ENCODE measurements around the gene EREG. TPM values are rescaled to one million over a fixed set of nuclear protein-coding genes. Genes with fewer than 3 reads are reported as not detected.

EREG gene
- total and polyA plus RNA-seq, 9 of the 15 experiments (the other 6 are each of a cell fraction or from before 2014, with no cell fraction given) = 0.97 to 7.3 (median 2.5) TPM

- TF ChIP-seq, protein P1, sequence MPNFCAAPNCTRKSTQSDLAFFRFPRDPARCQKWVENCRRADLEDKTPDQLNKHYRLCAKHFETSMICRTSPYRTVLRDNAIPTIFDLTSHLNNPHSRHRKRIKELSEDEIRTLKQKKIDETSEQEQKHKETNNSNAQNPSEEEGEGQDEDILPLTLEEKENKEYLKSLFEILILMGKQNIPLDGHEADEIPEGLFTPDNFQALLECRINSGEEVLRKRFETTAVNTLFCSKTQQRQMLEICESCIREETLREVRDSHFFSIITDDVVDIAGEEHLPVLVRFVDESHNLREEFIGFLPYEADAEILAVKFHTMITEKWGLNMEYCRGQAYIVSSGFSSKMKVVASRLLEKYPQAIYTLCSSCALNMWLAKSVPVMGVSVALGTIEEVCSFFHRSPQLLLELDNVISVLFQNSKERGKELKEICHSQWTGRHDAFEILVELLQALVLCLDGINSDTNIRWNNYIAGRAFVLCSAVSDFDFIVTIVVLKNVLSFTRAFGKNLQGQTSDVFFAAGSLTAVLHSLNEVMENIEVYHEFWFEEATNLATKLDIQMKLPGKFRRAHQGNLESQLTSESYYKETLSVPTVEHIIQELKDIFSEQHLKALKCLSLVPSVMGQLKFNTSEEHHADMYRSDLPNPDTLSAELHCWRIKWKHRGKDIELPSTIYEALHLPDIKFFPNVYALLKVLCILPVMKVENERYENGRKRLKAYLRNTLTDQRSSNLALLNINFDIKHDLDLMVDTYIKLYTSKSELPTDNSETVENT (CRISPR knock-in tag; IDR thresholded peaks at IDR 0.05) = no peak
- TF ChIP-seq ATF4 (CRISPR knock-in tag; IDR thresholded peaks at IDR 0.05) = no peak
- no peak for TF ChIP-seq IRF2 (CRISPR knock-in tag; IDR thresholded peaks at IDR 0.05)
- TF ChIP-seq HDAC6 (IDR thresholded peaks at IDR 0.05; ENCODE audit: low read depth, low read length) = no peak
- no peak for TF ChIP-seq ZNF778 (CRISPR knock-in tag; IDR thresholded peaks at IDR 0.05)
- TF ChIP-seq, protein P2, sequence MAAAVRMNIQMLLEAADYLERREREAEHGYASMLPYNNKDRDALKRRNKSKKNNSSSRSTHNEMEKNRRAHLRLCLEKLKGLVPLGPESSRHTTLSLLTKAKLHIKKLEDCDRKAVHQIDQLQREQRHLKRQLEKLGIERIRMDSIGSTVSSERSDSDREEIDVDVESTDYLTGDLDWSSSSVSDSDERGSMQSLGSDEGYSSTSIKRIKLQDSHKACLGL (CRISPR knock-in tag; IDR thresholded peaks at IDR 0.05; ENCODE audit: borderline replicate concordance, poor library complexity, severe bottlenecking) = no peak
- TF ChIP-seq, protein P3, sequence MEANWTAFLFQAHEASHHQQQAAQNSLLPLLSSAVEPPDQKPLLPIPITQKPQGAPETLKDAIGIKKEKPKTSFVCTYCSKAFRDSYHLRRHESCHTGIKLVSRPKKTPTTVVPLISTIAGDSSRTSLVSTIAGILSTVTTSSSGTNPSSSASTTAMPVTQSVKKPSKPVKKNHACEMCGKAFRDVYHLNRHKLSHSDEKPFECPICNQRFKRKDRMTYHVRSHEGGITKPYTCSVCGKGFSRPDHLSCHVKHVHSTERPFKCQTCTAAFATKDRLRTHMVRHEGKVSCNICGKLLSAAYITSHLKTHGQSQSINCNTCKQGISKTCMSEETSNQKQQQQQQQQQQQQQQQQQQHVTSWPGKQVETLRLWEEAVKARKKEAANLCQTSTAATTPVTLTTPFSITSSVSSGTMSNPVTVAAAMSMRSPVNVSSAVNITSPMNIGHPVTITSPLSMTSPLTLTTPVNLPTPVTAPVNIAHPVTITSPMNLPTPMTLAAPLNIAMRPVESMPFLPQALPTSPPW (CRISPR knock-in tag; IDR thresholded peaks at IDR 0.05) = peak; percentile 41; the same call in 1 of the 2 replicates
- TF ChIP-seq FIP1L1 (IDR thresholded peaks at IDR 0.05; ENCODE audit: low read depth, low read length, poor library complexity, severe bottlenecking) = no peak
- no peak for TF ChIP-seq NFRKB (IDR thresholded peaks at IDR 0.05; ENCODE audit: low read depth)
- no peak for TF ChIP-seq NR1H2 (CRISPR knock-in tag; IDR thresholded peaks at IDR 0.05)
- TF ChIP-seq ZFP36 (IDR thresholded peaks at IDR 0.05; ENCODE audit: low read depth, low read length, partially characterized antibody) = no peak
- TF ChIP-seq ZNF79 (CRISPR knock-in tag; IDR thresholded peaks at IDR 0.05; ENCODE audit: low read depth) = no peak
- no peak for TF ChIP-seq ZNF143 (CRISPR knock-in tag; IDR thresholded peaks at IDR 0.05)
- TF ChIP-seq CUX1 (CRISPR knock-in tag; IDR thresholded peaks at IDR 0.05) = no peak
Observed at GRCh38 chr4:74379912-74380311, 15.0 kb downstream of the EREG start (continued).

Data from K562 (cell line).